ENCODE data around the gene ZNF385C. TPM values are rescaled to one million over a fixed set of nuclear protein-coding genes. Genes with fewer than 3 reads are reported as not detected.

Gene ZNF385C
- total RNA-seq, 1 donor from 2014 or later = 0.16 TPM

- peaks cover 2% of the 10 kb centered on the region for H3K4me1 Mint-ChIP-seq (ENCODE audit: unreplicated experiment)
- no peaks in the 10 kb centered on the region for H3K36me3 Mint-ChIP-seq (ENCODE audit: unreplicated experiment)
Measured at GRCh38 chr17:42045719-42046118, 52.6 kb downstream of the ZNF385C start.

GRCh38 chr17:42042598-42043319, 55.5 kb downstream of the ZNF385C start:
- Mint-ChIP-seq H3K9me3 (ENCODE audit: unreplicated experiment) (no peaks in the 10 kb centered on the region), H3K27me3 (ENCODE audit: unreplicated experiment) (no peaks in the 10 kb centered on the region), H3K36me3 (ENCODE audit: unreplicated experiment) (no peaks in the 10 kb centered on the region), H3K4me1 (ENCODE audit: unreplicated experiment) (no peaks in the 10 kb centered on the region), H3K4me3 (ENCODE audit: unreplicated experiment) (no peak overlapping the region), H3K27ac (ENCODE audit: unreplicated experiment) (no peak overlapping the region)
- TF ChIP-seq CTCF (IDR thresholded peaks at IDR 0.05) = no peak
- DNase-seq (ENCODE audit: extremely low spot score, unreplicated experiment) = no peak

More at GRCh38 chr17:42045719-42046118, 52.6 kb downstream of the ZNF385C start:
- no peak for DNase-seq (ENCODE audit: extremely low spot score, unreplicated experiment)
- H3K9me3 Mint-ChIP-seq (ENCODE audit: unreplicated experiment) = no peaks in the 10 kb centered on the region
- no peak overlapping the region for H3K27ac Mint-ChIP-seq (ENCODE audit: unreplicated experiment)
- no peak for TF ChIP-seq CTCF (IDR thresholded peaks at IDR 0.05)
- no peak overlapping the region for H3K4me3 Mint-ChIP-seq (ENCODE audit: unreplicated experiment)
- no peaks in the 10 kb centered on the region for H3K27me3 Mint-ChIP-seq (ENCODE audit: unreplicated experiment)

- Mint-ChIP-seq H3K4me1 (ENCODE audit: unreplicated experiment) (no peaks in the 10 kb centered on the region), H3K27ac (ENCODE audit: unreplicated experiment) (no peak overlapping the region), H3K4me3 (ENCODE audit: unreplicated experiment) (no peak overlapping the region), H3K36me3 (ENCODE audit: unreplicated experiment) (no peaks in the 10 kb centered on the region), H3K9me3 (ENCODE audit: unreplicated experiment) (no peaks in the 10 kb centered on the region), H3K27me3 (ENCODE audit: unreplicated experiment) (no peaks in the 10 kb centered on the region)
- no peak for TF ChIP-seq CTCF (IDR thresholded peaks at IDR 0.05)
- DNase-seq (ENCODE audit: extremely low spot score, unreplicated experiment) = no peak
Measured at GRCh38 chr17:42041619-42042018, 56.7 kb downstream of the ZNF385C start.

- Mint-ChIP-seq H3K9me3 (ENCODE audit: unreplicated experiment) (no peaks in the 10 kb centered on the region), H3K36me3 (ENCODE audit: unreplicated experiment) (no peaks in the 10 kb centered on the region), H3K27ac (ENCODE audit: unreplicated experiment) (no peak overlapping the region), H3K4me1 (ENCODE audit: unreplicated experiment) (no peaks in the 10 kb centered on the region), H3K27me3 (ENCODE audit: unreplicated experiment) (no peaks in the 10 kb centered on the region), H3K4me3 (ENCODE audit: unreplicated experiment) (no peak overlapping the region)
- no peak for DNase-seq (ENCODE audit: extremely low spot score, unreplicated experiment)
- no peak for TF ChIP-seq CTCF (IDR thresholded peaks at IDR 0.05)
Measured at GRCh38 chr17:42040818-42041217, 57.5 kb downstream of the ZNF385C start.

GRCh38 chr17:42039794-42040763, 58.2 kb downstream of the ZNF385C start:
- H3K4me1 Mint-ChIP-seq (ENCODE audit: unreplicated experiment) = no peaks in the 10 kb centered on the region
- H3K4me3 Mint-ChIP-seq (ENCODE audit: unreplicated experiment) = no peak overlapping the region
- H3K27me3 Mint-ChIP-seq (ENCODE audit: unreplicated experiment) = no peaks in the 10 kb centered on the region
- H3K36me3 Mint-ChIP-seq (ENCODE audit: unreplicated experiment) = no peaks in the 10 kb centered on the region
- TF ChIP-seq CTCF (IDR thresholded peaks at IDR 0.05) = no peak
- DNase-seq (ENCODE audit: extremely low spot score, unreplicated experiment) = no peak
- no peaks in the 10 kb centered on the region for H3K9me3 Mint-ChIP-seq (ENCODE audit: unreplicated experiment)
- no peak overlapping the region for H3K27ac Mint-ChIP-seq (ENCODE audit: unreplicated experiment)
